Uterus (tissue), 4 donors: ENCODE measurements around the gene CNPY1. TPM values are rescaled to one million over a fixed set of nuclear protein-coding genes. Genes with fewer than 3 reads are reported as not detected.

ENCODE experiments used
- DNase-seq, 2 donors: peaks; one replicate each; pipeline ENCODE4 v3.0.0-alpha.2; 2019 to 2020
- H3K27ac ChIP-seq, 2 donors: fragments of 200-600 bp; sonication (generic); 1 replicate in 1 of 2; 2 replicates in 1 of 2; pipeline ENCODE4 v1.5.1; 2016 to 2018
- H3K27me3 ChIP-seq, 2 donors: fragments of 200-600 bp; sonication (generic); one replicate each; pipeline ENCODE4 v1.5.1; 2018 to 2019; ENCODE audit warnings: control low read depth in 1 of 2
- H3K36me3 ChIP-seq, 2 donors: fragments of 200-600 bp; sonication (generic); one replicate each; pipeline ENCODE4 v1.5.1; 2019; ENCODE audit warnings: control low read depth in 1 of 2
- H3K4me1 ChIP-seq, 2 donors: fragments of 200-600 bp; sonication (generic); one replicate each; pipeline ENCODE4 v1.5.1; 2018 to 2019; ENCODE audit warnings: control low read depth in 1 of 2
- H3K4me3 ChIP-seq, 2 donors: fragments of 200-600 bp; sonication (generic); 1 replicate in 1 of 2; 2 replicates in 1 of 2; pipeline ENCODE4 v1.5.1; 2018 to 2019; ENCODE audit warnings: mild to moderate bottlenecking in 1 of 2
- H3K9me3 ChIP-seq, 2 donors: fragments of 200-600 bp; sonication (generic); one replicate each; pipeline ENCODE4 v1.5.1; 2019; ENCODE audit warnings: control low read depth in 1 of 2
- POLR2A ChIP-seq, 2 donors: fragments of 450-650 bp; IDR thresholded peaks; one replicate each; pipeline ENCODE4 v1.6.1; 2016; ENCODE audit warnings: antibody characterized with exemption in 2 of 2, mild to moderate bottlenecking in 1 of 2, moderate library complexity in 1 of 2
- intact Hi-C: fragments of 100-400 bp; cut with DNase I; formaldehyde crosslinking; loops from one replicate; pipeline ENCODE4 v1.15.1; 2023; ENCODE audit warnings: low total_unique reads
- total RNA-seq, 4 donors: library from RNA; depleted of rRNA in 3 of 4; stranded (reverse); fragments of >200 nt in 3 of 4; gene quantifications; one replicate each; pipeline versions ENCODE4 v1.1.0 to v1.2.4, GENCODE V29; 2014 to 2023
- TF ChIP-seq, protein P1 (sequence below), 4 experiments: fragments of 200-600 bp in 2 of 4; fragments of 450-650 bp in 2 of 4; sonication (generic) in 2 of 4; IDR thresholded peaks; one replicate each; pipeline ENCODE4 v1.5.1; 2016 to 2019; ENCODE audit warnings: antibody characterized with exemption in 4 of 4, mild to moderate bottlenecking in 2 of 4, moderate library complexity in 1 of 4
- donor health status: DM: yes; HTN: yes; CAD: no.

CNPY1 gene
- total RNA-seq, 4 donors from 2014 or later = not detected

DNA sequence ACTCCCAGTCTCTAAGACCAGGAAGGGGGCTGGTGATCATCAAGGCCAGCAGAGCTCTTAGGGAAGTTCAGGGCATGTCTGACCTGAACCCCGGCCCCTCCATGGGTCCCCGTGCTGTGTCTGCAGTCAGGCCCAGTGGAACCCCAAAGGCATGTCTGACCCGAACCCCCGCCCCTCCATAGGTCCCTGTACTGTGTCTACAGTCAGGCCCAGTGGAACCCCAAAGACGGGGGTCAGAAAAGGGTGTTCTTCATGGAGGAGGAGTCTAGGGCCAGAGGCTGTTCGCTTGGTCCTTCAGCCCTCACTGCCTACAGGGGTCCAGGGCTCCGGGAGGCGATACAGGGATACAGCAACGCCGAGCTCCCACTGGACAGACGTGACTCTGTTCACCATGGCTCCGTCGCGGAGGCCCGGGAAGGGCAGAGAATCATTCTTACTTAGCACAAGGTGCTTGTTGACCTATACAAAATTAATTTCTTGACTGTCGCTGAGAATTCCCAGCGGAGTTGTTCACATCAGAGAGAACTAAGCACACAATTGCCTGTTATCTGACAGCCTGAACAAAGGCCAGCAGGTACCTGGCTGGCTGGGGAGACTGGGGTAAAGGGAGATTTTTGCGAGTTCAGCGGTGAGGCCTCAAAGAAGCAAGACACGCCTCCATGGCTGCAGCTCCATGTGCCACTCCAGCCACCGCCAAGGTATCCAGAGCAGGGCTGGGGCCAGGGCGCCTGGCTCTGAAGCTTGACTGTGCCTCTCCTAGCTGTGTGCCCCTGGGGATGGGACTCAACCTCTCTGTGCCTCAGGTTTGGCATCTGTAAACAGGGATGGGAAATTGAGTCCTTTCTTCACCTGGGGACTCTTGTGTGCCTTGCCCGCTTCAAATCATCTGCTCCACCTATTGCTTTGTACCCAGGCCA lies 61.6 kb downstream of the CNPY1 start:
- no peak for DNase-seq
- Histone ChIP-seq H3K27ac (no peak overlapping the region), H3K36me3 (no peaks in the 10 kb centered on the region), H3K4me1 (no peaks in the 10 kb centered on the region), H3K27me3 (peaks cover 0 to 7% of the 10 kb centered on the region in 2 donors), H3K9me3 (no peaks in the 10 kb centered on the region), H3K4me3 (no peak overlapping the region)
- intact Hi-C loops = no loop called here
- no peak for TF ChIP-seq POLR2A (IDR thresholded peaks at IDR 0.05)
- TF ChIP-seq, protein P1, sequence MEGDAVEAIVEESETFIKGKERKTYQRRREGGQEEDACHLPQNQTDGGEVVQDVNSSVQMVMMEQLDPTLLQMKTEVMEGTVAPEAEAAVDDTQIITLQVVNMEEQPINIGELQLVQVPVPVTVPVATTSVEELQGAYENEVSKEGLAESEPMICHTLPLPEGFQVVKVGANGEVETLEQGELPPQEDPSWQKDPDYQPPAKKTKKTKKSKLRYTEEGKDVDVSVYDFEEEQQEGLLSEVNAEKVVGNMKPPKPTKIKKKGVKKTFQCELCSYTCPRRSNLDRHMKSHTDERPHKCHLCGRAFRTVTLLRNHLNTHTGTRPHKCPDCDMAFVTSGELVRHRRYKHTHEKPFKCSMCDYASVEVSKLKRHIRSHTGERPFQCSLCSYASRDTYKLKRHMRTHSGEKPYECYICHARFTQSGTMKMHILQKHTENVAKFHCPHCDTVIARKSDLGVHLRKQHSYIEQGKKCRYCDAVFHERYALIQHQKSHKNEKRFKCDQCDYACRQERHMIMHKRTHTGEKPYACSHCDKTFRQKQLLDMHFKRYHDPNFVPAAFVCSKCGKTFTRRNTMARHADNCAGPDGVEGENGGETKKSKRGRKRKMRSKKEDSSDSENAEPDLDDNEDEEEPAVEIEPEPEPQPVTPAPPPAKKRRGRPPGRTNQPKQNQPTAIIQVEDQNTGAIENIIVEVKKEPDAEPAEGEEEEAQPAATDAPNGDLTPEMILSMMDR (IDR thresholded peaks at IDR 0.05) = no peak

DNA sequence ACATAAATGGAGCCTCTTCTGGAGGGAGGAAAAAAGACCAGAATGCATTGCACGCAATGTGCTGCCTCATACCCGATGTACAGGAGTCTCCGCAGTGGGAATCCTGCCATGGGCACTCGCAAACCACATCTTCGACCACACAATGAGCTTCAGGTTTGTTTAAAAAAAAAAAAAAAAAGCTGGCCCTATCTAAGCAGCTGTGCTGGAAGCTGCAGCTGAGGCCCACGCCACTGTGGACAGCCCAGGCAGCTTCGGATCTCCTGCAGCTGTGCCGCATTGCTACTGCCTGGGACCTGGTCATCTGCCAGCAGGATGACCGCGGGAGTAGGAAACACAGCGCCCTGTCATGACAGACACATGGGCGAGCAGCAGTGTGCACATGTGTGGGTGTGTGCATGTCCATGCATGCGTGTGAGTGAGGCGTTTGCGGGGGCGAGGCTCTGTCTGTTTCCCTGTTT lies 62.5 kb downstream of the CNPY1 start:
- no peak for DNase-seq
- H3K4me1 ChIP-seq = no peaks in the 10 kb centered on the region
- no peak overlapping the region for H3K4me3 ChIP-seq
- intact Hi-C loops = no loop called here
- no peaks in the 10 kb centered on the region for H3K36me3 ChIP-seq
- no peak for TF ChIP-seq POLR2A (IDR thresholded peaks at IDR 0.05)
- TF ChIP-seq, protein P1 (IDR thresholded peaks at IDR 0.05) = no peak
- H3K9me3 ChIP-seq = no peaks in the 10 kb centered on the region
- no peak overlapping the region for H3K27ac ChIP-seq
- H3K27me3 ChIP-seq = peaks cover 0 to 7% of the 10 kb centered on the region in 2 donors

DNA sequence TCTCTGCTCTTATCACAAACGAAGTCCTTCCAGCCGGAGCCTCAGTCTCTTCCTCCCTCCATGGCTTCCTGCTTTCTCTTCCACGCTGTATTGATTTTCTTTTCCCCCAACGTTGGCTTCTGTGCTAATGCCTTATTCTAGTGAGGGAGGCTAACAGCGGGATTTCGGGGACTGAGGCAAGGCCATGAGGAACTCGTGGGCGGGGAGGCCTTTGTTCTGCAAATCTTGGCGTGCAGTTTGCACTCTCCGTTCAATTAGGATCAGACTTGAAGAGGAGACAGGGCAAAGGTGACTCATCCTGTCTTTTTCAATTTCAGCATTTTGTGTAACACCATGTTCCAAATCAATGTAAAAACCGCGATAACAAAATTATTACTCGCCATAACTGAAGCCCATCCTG lies 63.1 kb downstream of the CNPY1 start:
- H3K36me3 ChIP-seq = no peaks in the 10 kb centered on the region
- TF ChIP-seq, protein P1 (IDR thresholded peaks at IDR 0.05) = no peak
- H3K27me3 ChIP-seq = peaks cover 0 to 7% of the 10 kb centered on the region in 2 donors
- H3K9me3 ChIP-seq = no peaks in the 10 kb centered on the region
- H3K4me3 ChIP-seq = no peak overlapping the region
- DNase-seq = no peak
- H3K4me1 ChIP-seq = no peaks in the 10 kb centered on the region
- no peak overlapping the region for H3K27ac ChIP-seq
- intact Hi-C loops = no loop called here

DNA sequence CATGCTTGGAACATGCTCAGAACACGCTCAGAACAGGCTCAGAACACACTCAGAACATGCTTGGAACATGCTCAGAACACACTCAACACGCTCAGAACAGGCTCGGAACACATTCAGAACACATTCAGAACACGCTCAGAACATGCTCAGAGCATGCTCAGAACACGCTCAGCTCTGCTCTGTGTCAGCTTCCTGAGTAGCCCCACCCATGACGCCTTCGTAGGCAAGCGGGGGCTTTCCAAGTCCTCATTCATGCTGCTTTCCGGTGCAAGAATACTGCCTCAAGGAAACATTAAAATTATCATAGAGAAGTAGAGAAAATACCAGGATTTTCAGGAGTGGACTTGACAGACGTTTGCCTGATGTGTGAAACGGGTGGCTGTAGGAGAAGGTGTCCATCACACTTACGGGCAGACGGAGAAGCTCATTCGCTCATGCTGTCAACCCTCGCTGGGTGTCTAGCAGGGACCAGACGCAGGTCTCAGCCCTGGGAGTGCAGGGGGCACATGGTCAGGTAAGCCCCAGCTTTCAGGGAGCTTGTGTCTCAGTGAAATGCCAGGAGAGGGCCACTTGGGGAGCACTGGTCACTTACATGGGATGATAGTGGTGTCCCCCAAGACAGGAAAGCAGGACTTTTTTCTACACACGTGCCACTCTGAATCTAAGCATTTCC lies 63.7 kb downstream of the CNPY1 start:
- intact Hi-C loops = no loop called here
- Histone ChIP-seq H3K27ac (no peak overlapping the region), H3K4me1 (no peaks in the 10 kb centered on the region), H3K36me3 (no peaks in the 10 kb centered on the region), H3K9me3 (no peaks in the 10 kb centered on the region), H3K4me3 (no peak overlapping the region), H3K27me3 (peaks cover 0 to 7% of the 10 kb centered on the region in 2 donors)
- TF ChIP-seq, protein P1 (IDR thresholded peaks at IDR 0.05) = no peak
- TF ChIP-seq POLR2A (IDR thresholded peaks at IDR 0.05) = no peak
- DNase-seq = no peak

DNA sequence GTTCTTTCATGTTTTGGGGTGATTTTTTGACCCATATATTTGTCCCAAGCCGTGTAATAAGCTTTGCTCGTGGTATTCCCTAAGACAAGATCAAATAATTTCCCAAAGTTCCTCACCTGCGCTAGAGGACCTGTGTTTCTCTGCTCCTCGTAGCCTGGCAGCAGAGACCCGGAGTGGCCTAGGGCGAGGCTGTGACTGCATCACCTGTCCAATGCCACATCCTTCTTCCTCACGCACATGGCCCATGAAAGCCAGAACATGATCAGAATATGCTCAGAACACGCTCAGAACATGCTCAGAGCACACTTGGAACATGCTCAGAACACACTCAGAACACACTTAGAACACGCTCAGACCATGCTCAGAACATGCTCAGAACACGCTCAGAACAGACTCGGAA lies 64.6 kb downstream of the CNPY1 start:
- Histone ChIP-seq H3K36me3 (no peaks in the 10 kb centered on the region), H3K27ac (no peak overlapping the region), H3K4me1 (no peaks in the 10 kb centered on the region), H3K9me3 (no peaks in the 10 kb centered on the region), H3K27me3 (peaks cover 0 to 7% of the 10 kb centered on the region in 2 donors), H3K4me3 (no peak overlapping the region)
- intact Hi-C loops = no loop called here
- DNase-seq = no peak
- TF ChIP-seq POLR2A (IDR thresholded peaks at IDR 0.05) = no peak
- TF ChIP-seq, protein P1 (IDR thresholded peaks at IDR 0.05) = no peak
